H9 (cell line): ENCODE data around the gene ELAVL1. TPM values are rescaled to one million over a fixed set of nuclear protein-coding genes. Genes with fewer than 3 reads are reported as not detected.

Source experiments
- DNase-seq: peaks from one replicate; pipeline ENCODE4 v3.0.0-alpha.2; 2017
- H2AFZ ChIP-seq: one replicate; pipeline ENCODE4 v1.6.1; 2013; ENCODE audit warnings: mild to moderate bottlenecking, low read length, control low read depth, moderate library complexity
- H2AK5ac ChIP-seq: 2 replicates; pipeline ENCODE4 v1.6.1; 2013; ENCODE audit warnings: low read length, control low read depth, mixed read lengths; ENCODE audit not compliant: insufficient read length
- H2BK120ac ChIP-seq: one replicate; pipeline ENCODE4 v1.6.1; 2013; ENCODE audit warnings: low read depth, mild to moderate bottlenecking, low read length, control low read depth, inconsistent platforms; ENCODE audit not compliant: poor library complexity, severe bottlenecking
- H2BK12ac ChIP-seq: 2 replicates; pipeline ENCODE4 v1.6.1; 2013; ENCODE audit warnings: low read length, control low read depth, mixed read lengths, low read depth; ENCODE audit not compliant: insufficient read length
- H2BK15ac ChIP-seq: 2 replicates; pipeline ENCODE4 v1.6.1; 2013; ENCODE audit warnings: low read depth, low read length, control low read depth
- H2BK20ac ChIP-seq: one replicate; pipeline ENCODE4 v1.6.1; 2013; ENCODE audit warnings: low read depth, mild to moderate bottlenecking, low read length, control low read depth, inconsistent platforms; ENCODE audit not compliant: poor library complexity, severe bottlenecking
- H2BK5ac ChIP-seq: 2 replicates; pipeline ENCODE4 v1.6.1; 2013; ENCODE audit warnings: low read length, control low read depth, mixed read lengths; ENCODE audit not compliant: insufficient read length
- H3K14ac ChIP-seq: 2 replicates; pipeline ENCODE4 v1.6.1; 2013; ENCODE audit warnings: low read length, control low read depth; ENCODE audit not compliant: insufficient read depth
- H3K18ac ChIP-seq: 2 replicates; pipeline ENCODE4 v1.6.1; 2013; ENCODE audit warnings: low read depth, mild to moderate bottlenecking, mixed read lengths, low read length, control low read depth; ENCODE audit not compliant: insufficient read length
- H3K23ac ChIP-seq: 2 replicates; pipeline ENCODE4 v1.6.1; 2013; ENCODE audit warnings: low read length, control low read depth, mixed read lengths, low read depth; ENCODE audit not compliant: insufficient read length
- H3K23me2 ChIP-seq: 2 replicates; pipeline ENCODE4 v1.6.1; 2013; ENCODE audit warnings: low read depth, mild to moderate bottlenecking, mixed read lengths, low read length, control low read depth; ENCODE audit not compliant: insufficient read length, poor library complexity, severe bottlenecking
- H3K27ac ChIP-seq: 2 replicates; pipeline ENCODE4 v1.5.1; 2013; ENCODE audit warnings: low read length, control low read depth, mixed read lengths, low read depth; ENCODE audit not compliant: insufficient read length
- H3K27me3 ChIP-seq: 2 replicates; pipeline ENCODE4 v1.6.1; 2013; ENCODE audit warnings: low read length, control low read depth, inconsistent platforms; ENCODE audit not compliant: insufficient read depth
- H3K4ac ChIP-seq: 2 replicates; pipeline ENCODE4 v1.6.1; 2013; ENCODE audit warnings: low read depth, mild to moderate bottlenecking, control low read depth, inconsistent platforms, low read length, moderate library complexity
- H3K4me1 ChIP-seq: 2 replicates; pipeline ENCODE4 v1.6.1; 2013; ENCODE audit warnings: low read length, control low read depth, inconsistent platforms; ENCODE audit not compliant: insufficient read depth
- H3K4me2 ChIP-seq: 2 replicates; pipeline ENCODE4 v1.6.1; 2013; ENCODE audit warnings: low read length, control low read depth, mixed read lengths; ENCODE audit not compliant: insufficient read length, insufficient read depth
- H3K56ac ChIP-seq: 2 replicates; pipeline ENCODE4 v1.6.1; 2013; ENCODE audit warnings: low read depth, mild to moderate bottlenecking, mixed read lengths, low read length, control low read depth; ENCODE audit not compliant: insufficient read length
- H3K79me1 ChIP-seq: 2 replicates; pipeline ENCODE4 v1.6.1; 2013; ENCODE audit warnings: low read depth, mild to moderate bottlenecking, moderate library complexity, low read length, control low read depth, inconsistent platforms; ENCODE audit not compliant: insufficient read depth, poor library complexity, severe bottlenecking
- H3K79me2 ChIP-seq: 2 replicates; pipeline ENCODE4 v1.6.1; 2013; ENCODE audit warnings: low read length, control low read depth, inconsistent platforms; ENCODE audit not compliant: insufficient read depth
- H3K9ac ChIP-seq: 2 replicates; pipeline ENCODE4 v1.6.1; 2013; ENCODE audit warnings: low read length, control low read depth, mixed read lengths; ENCODE audit not compliant: insufficient read length; ENCODE audit errors: extremely low read depth
- H3K9me3 ChIP-seq: one replicate; pipeline ENCODE4 v1.6.1; 2013; ENCODE audit warnings: low read depth, low read length, inconsistent platforms; ENCODE audit not compliant: control insufficient read depth
- H3T11ph ChIP-seq: one replicate; pipeline ENCODE4 v1.6.1; 2013; ENCODE audit warnings: mild to moderate bottlenecking, low read length, control low read depth, inconsistent platforms
- H4K20me1 ChIP-seq: one replicate; pipeline ENCODE4 v1.6.1; 2013; ENCODE audit not compliant: control insufficient read depth, insufficient read length, insufficient read depth
- H4K5ac ChIP-seq: 2 replicates; pipeline ENCODE4 v1.6.1; 2013; ENCODE audit warnings: low read depth, mild to moderate bottlenecking, mixed read lengths, low read length, control low read depth; ENCODE audit not compliant: insufficient read length
- H4K8ac ChIP-seq: replicated peaks from 2 replicates; pipeline ENCODE4 v1.6.1; 2013; ENCODE audit warnings: low read length, control low read depth, mixed read lengths, low read depth; ENCODE audit not compliant: insufficient read length
- H4K91ac ChIP-seq: 2 replicates; pipeline ENCODE4 v1.6.1; 2013; ENCODE audit warnings: low read depth, mild to moderate bottlenecking, moderate library complexity, mixed read lengths, low read length, control low read depth; ENCODE audit not compliant: insufficient read length
- H3K27ac Mint-ChIP-seq, 3 experiments: 2 replicates in 2 of 3; 3 replicates in 1 of 3; pipeline ENCODE4 v1.8.0; 2020 to 2021; ENCODE audit warnings: mixed read lengths in 3 of 3, mild to moderate bottlenecking in 1 of 3, moderate library complexity in 1 of 3
- H3K27me3 Mint-ChIP-seq: 2 replicates; pipeline ENCODE4 v1.8.0; 2021; ENCODE audit warnings: low read depth, mild to moderate bottlenecking, moderate library complexity, mixed read lengths
- H3K36me3 Mint-ChIP-seq, 3 experiments: 2 replicates in 2 of 3; 3 replicates in 1 of 3; pipeline ENCODE4 v1.8.0; 2020 to 2021; ENCODE audit warnings: low read depth in 3 of 3, mixed read lengths in 3 of 3; ENCODE audit not compliant: insufficient read depth in 1 of 3
- H3K4me1 Mint-ChIP-seq, 2 experiments: 2 replicates each; pipeline ENCODE4 v1.8.0; 2020; ENCODE audit warnings: mixed read lengths in 2 of 2
- H3K4me3 Mint-ChIP-seq, 2 experiments: 2 replicates in 1 of 2; 3 replicates in 1 of 2; pipeline ENCODE4 v1.8.0; 2020 to 2021; ENCODE audit warnings: mild to moderate bottlenecking in 2 of 2, mixed read lengths in 2 of 2, moderate library complexity in 1 of 2
- H3K9me3 Mint-ChIP-seq, 2 experiments: 2 replicates in 1 of 2; 3 replicates in 1 of 2; pipeline ENCODE4 v1.8.0; 2020; ENCODE audit warnings: mild to moderate bottlenecking in 2 of 2, mixed read lengths in 2 of 2, moderate library complexity in 1 of 2
- CTCF ChIP-seq: fragments of 200-600 bp; sonication (generic); conservative IDR thresholded peaks from 3 replicates; pipeline ENCODE4 v1.8.0; 2021; ENCODE audit warnings: antibody characterized with exemption, mild to moderate bottlenecking
- WGBS: extraction: QIAGEN DNeasy Blood & Tissue Kit; methylation state at CpG from one replicate; pipeline ENCODE4 v1.1.7; 2013; ENCODE audit warnings: missing lambda C conversion rate, low lambda C conversion rate, mixed read lengths; ENCODE audit not compliant: insufficient read length; ENCODE audit errors: extremely low coverage; 5-methylcytosine and 5-hydroxymethylcytosine counted together
- total RNA-seq: library from RNA; stranded (reverse); gene quantifications from 2 replicates; pipeline ENCODE4 v1.2.1, GENCODE V29; 2021

Gene ELAVL1
- total RNA-seq, 1 experiment from 2014 or later = 149 TPM

GRCh38 chr19:8020681-8021080 is 15.2 kb upstream of the ELAVL1 start:
- Histone ChIP-seq H3K14ac (no peak overlapping the region), H3K23ac (no peak overlapping the region), H3K79me1 (no peaks in the 10 kb centered on the region), H2BK120ac (no peak overlapping the region), H3K23me2 (no peaks in the 10 kb centered on the region), H3K79me2 (no peaks in the 10 kb centered on the region), H3K56ac (no peak overlapping the region), H3K4me1 (no peaks in the 10 kb centered on the region), H4K20me1 (no peaks in the 10 kb centered on the region), H3K27me3 (no peaks in the 10 kb centered on the region), H2BK12ac (no peak overlapping the region), H4K5ac (no peak overlapping the region), H2BK15ac (no peak overlapping the region), H3K9ac (no peak overlapping the region), H3K18ac (no peak overlapping the region), H4K8ac (no peak overlapping the region), H3K9me3 (no peaks in the 10 kb centered on the region), H4K91ac (no peak overlapping the region), H3K27ac (no peak overlapping the region), H3T11ph (no peak overlapping the region), H3K4me2 (no peak overlapping the region), H2AK5ac (no peak overlapping the region), H2BK5ac (no peak overlapping the region), H3K4ac (no peak overlapping the region), H2BK20ac (no peak overlapping the region), H2AFZ (no peak overlapping the region)
- no peaks in the 10 kb centered on the region for H3K27me3 Mint-ChIP-seq
- no peak overlapping the region; a peak in 2 of 7 replicates for H3K27ac Mint-ChIP-seq
- no peaks in the 10 kb centered on the region for H3K4me1 Mint-ChIP-seq
- TF ChIP-seq CTCF = no peak
- DNase-seq = no peak
- peaks cover 0 to 2% (median 0%) of the 10 kb centered on the region in 3 experiments; a peak in 1 of 7 replicates for H3K36me3 Mint-ChIP-seq
- H3K9me3 Mint-ChIP-seq = no peaks in the 10 kb centered on the region; a peak in 1 of 5 replicates
- no CpG with 5 or more reads among the region's 9 CpGs for WGBS
- H3K4me3 Mint-ChIP-seq = no peak overlapping the region
